Transverse colon (tissue), 4 donors: ENCODE measurements around the gene STMND1. TPM values are rescaled to one million over a fixed set of nuclear protein-coding genes. Genes with fewer than 3 reads are reported as not detected.

Experiments used
- DNase-seq: peaks from one replicate; pipeline ENCODE4 v3.0.0-alpha.2; 2019
- H3K27ac ChIP-seq, 4 donors: fragments of 200-600 bp; sonication (generic); 2 replicates each; pipeline ENCODE4 v1.5.1; 2016 to 2018; ENCODE audit warnings: inconsistent platforms in 4 of 4
- H3K27me3 ChIP-seq: fragments of 200-600 bp; sonication (generic); 2 replicates; pipeline ENCODE4 v1.5.1; 2017; ENCODE audit warnings: inconsistent platforms
- H3K36me3 ChIP-seq, 4 donors: fragments of 200-600 bp; sonication (generic); 2 replicates each; pipeline ENCODE4 v1.5.1; 2017 to 2019; ENCODE audit warnings: inconsistent platforms in 4 of 4
- H3K4me1 ChIP-seq, 4 donors: fragments of 200-600 bp; sonication (generic); 2 replicates each; pipeline ENCODE4 v1.5.1; 2017 to 2020; ENCODE audit warnings: inconsistent platforms in 4 of 4
- H3K4me3 ChIP-seq, 4 donors: fragments of 200-600 bp; sonication (generic); 1 replicate in 1 of 4; 2 replicates in 3 of 4; pipeline versions ENCODE4 v1.5.1 to v1.6.1; 2017 to 2019; ENCODE audit warnings: inconsistent platforms in 4 of 4
- H3K9me3 ChIP-seq, 2 donors: fragments of 200-600 bp; sonication (generic); 2 replicates each; pipeline ENCODE4 v1.5.1; 2017 to 2019; ENCODE audit warnings: inconsistent platforms in 2 of 2
- EP300 ChIP-seq: sonication (generic); formaldehyde crosslinking; IDR thresholded peaks from one replicate; pipeline ENCODE4 v1.6.1; 2017; ENCODE audit warnings: antibody characterized with exemption, low read depth
- POLR2A ChIP-seq: fragments of 450-650 bp; IDR thresholded peaks from one replicate; pipeline ENCODE4 v1.6.1; 2016; ENCODE audit warnings: antibody characterized with exemption, mild to moderate bottlenecking, moderate library complexity
- POLR2AphosphoS5 ChIP-seq, 3 donors: sonication (generic); formaldehyde crosslinking; IDR thresholded peaks; one replicate each; pipeline ENCODE4 v1.6.1; 2016; ENCODE audit warnings: antibody characterized with exemption in 3 of 3
- whole genome bisulfite sequencing, 2 donors: methylation state at CpG; one replicate each; pipeline ENCODE4 v1.1.5; 2018; ENCODE audit warnings: low coverage in 1 of 2; 5-methylcytosine and 5-hydroxymethylcytosine counted together
- in situ Hi-C, 4 donors: fragments of 200-750 bp; cut with MboI; loops; one replicate each; pipeline versions ENCODE4 v1.15.0 to v1.15.1; 2017; ENCODE audit warnings: low sequenced_read_pairs in 3 of 4, low pct_ligation_motif_present in 1 of 4, low pct_unique_long_range_greater_than_20kb in 1 of 4
- intact Hi-C: fragments of 100-400 bp; cut with DNase I; formaldehyde crosslinking; loops from one replicate; pipeline ENCODE4 v1.15.1; 2023; ENCODE audit warnings: low total_unique reads
- total RNA-seq, 4 donors: library from RNA; depleted of rRNA; stranded (reverse); fragments of >200 nt; gene quantifications; one replicate each; pipeline ENCODE4 v1.1.0, GENCODE V29; 2016
- TF ChIP-seq, protein P1 (sequence below), 5 experiments: fragments of 200-600 bp in 3 of 5; fragments of 450-650 bp in 2 of 5; sonication (generic) in 3 of 5; IDR thresholded peaks; 1 replicate in 2 of 5; 2 replicates in 3 of 5; pipeline ENCODE4 v1.5.1; 2016 to 2017; ENCODE audit warnings: antibody characterized with exemption in 5 of 5, inconsistent platforms in 3 of 5, mild to moderate bottlenecking in 2 of 5, moderate library complexity in 1 of 5

STMND1 gene
- total RNA-seq, 4 donors from 2014 or later = 1.1 to 9.3 (median 1.1) TPM; not detected in 1

DNA sequence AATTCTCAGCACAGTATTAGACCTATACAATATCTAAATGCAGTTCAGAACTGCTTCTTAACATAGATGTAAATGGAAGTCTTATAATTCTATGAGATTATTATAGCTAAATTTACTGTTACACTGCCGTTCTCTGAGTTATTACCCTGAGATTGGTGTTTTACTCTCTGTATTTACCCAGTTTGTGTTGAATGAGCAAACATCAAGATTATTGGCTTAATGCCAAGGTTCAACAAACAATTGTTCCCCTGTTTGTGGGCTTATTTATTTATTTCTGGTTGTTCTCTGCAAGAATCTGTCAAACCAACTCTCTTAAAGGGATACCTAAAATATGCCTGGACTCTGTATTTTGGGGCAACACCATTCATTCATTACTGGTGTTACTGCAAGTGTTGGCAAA is 5.2 kb upstream of the STMND1 start:
- 29 to 63% methylated on average over 1 of the region's 1 CpG for WGBS, 2 donors
- Histone ChIP-seq H3K27me3 (no peaks in the 10 kb centered on the region), H3K27ac (no peak overlapping the region), H3K9me3 (no peaks in the 10 kb centered on the region), H3K4me1 (peaks cover 0 to 18% (median 4%) of the 10 kb centered on the region in 4 donors), H3K4me3 (no peak overlapping the region), H3K36me3 (no peaks in the 10 kb centered on the region)
- DNase-seq = no peak
- no peak for TF ChIP-seq POLR2A
- TF ChIP-seq, protein P1, sequence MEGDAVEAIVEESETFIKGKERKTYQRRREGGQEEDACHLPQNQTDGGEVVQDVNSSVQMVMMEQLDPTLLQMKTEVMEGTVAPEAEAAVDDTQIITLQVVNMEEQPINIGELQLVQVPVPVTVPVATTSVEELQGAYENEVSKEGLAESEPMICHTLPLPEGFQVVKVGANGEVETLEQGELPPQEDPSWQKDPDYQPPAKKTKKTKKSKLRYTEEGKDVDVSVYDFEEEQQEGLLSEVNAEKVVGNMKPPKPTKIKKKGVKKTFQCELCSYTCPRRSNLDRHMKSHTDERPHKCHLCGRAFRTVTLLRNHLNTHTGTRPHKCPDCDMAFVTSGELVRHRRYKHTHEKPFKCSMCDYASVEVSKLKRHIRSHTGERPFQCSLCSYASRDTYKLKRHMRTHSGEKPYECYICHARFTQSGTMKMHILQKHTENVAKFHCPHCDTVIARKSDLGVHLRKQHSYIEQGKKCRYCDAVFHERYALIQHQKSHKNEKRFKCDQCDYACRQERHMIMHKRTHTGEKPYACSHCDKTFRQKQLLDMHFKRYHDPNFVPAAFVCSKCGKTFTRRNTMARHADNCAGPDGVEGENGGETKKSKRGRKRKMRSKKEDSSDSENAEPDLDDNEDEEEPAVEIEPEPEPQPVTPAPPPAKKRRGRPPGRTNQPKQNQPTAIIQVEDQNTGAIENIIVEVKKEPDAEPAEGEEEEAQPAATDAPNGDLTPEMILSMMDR (IDR thresholded peaks at IDR 0.05) = no peak
- intact Hi-C loops = no loop called here
- in situ Hi-C loops = no loop called here

DNA sequence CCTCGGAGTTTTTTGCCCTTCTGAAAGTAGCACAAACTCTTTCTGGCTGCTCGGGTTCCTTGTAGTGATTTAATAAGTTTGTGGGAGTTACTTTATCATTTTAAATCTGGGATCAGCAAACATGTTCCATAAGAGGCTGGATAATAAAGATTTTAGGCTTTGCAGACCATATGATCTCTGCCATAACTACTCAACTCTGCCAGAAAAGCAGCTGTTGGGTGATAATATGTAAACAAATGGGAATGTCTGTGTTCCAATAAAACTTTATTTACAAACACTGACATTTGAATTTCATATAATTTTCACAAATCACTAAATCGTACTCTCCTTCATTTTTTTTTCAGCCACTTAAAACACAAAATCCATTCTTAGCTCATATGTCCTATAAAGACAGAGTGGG is 3.9 kb upstream of the STMND1 start:
- peaks cover 0 to 25% (median 11%) of the 10 kb centered on the region in 4 donors for H3K4me1 ChIP-seq
- in situ Hi-C loops (no loop called here), intact Hi-C loops (no loop called here)
- TF ChIP-seq, protein P1 (IDR thresholded peaks at IDR 0.05) = no peak
- WGBS, 2 donors = 71 to 80% methylated on average over 2 to 3 of the region's 3 CpGs
- no peak overlapping the region for H3K27ac ChIP-seq
- H3K4me3 ChIP-seq = no peak overlapping the region
- no peaks in the 10 kb centered on the region for H3K9me3 ChIP-seq
- peaks cover 11% of the 10 kb centered on the region for H3K27me3 ChIP-seq
- H3K36me3 ChIP-seq = no peaks in the 10 kb centered on the region
- no peak for DNase-seq

DNA sequence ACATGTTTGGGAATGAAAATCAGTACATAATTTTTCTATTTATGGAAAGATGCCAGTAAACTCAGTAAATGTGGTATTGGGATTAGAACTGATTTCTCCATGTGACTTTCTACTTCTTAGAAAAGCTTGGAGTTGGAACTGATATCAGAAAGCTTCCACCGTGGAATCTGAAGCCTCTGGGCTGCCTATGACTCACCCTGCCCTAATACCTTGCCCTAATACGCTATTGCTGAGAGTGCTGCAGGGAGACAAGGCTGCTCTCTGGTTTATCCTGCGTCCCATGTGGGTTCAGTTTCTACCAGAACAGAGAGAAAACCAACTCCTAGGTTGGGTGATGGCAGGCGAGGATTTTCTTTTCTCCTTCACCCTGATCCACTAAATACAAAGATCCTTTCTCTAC is 3.3 kb upstream of the STMND1 start:
- H3K9me3 ChIP-seq = no peaks in the 10 kb centered on the region
- peaks cover 0 to 25% (median 11%) of the 10 kb centered on the region in 4 donors for H3K4me1 ChIP-seq
- in situ Hi-C loops = no loop called here
- H3K4me3 ChIP-seq = no peak overlapping the region
- intact Hi-C loops = no loop called here
- H3K27ac ChIP-seq = no peak overlapping the region
- DNase-seq = no peak
- peaks cover 14% of the 10 kb centered on the region for H3K27me3 ChIP-seq
- H3K36me3 ChIP-seq = no peaks in the 10 kb centered on the region
- WGBS, 2 donors = 70% methylated on average over 4 of the region's 4 CpGs; no CpG with 5 or more reads in 1 of the 2 donors
- TF ChIP-seq EP300 = no peak
- TF ChIP-seq POLR2AphosphoS5 (IDR thresholded peaks at IDR 0.05) = no peak
- no peak for TF ChIP-seq POLR2A
- TF ChIP-seq, protein P1 (IDR thresholded peaks at IDR 0.05) = no peak

DNA sequence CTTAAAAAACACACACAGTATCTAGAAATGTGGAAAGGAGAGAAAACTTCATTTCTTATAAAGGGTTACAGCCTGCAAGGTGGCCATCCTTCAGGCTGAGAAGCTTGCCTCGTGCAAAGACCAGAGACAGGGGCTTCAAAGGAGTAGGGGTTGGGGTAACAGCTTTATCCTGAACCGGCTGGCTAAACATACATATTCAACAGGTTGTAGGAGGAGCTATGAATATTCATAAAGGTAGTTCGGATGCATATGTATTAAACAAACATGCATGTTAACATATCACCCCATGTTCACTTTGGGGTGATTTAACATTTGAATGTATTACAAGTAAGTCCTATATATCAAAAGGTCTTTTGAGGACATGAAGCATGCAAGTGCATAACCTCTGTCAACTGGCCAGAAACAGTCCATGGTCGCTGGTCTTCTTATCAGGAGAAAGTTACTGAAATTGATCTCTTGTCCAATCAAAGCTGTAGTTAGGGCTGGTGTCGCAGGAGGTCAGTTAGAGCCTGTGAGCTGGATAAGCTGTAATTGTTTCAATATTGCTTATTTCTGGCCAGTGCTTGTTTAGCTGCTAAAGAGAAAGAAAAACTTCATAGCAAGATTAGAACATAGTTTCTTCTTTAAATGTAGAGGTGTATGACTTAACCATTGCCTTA is 2.3 kb upstream of the STMND1 start:
- in situ Hi-C loops (no loop called here), intact Hi-C loops (no loop called here)
- H3K27ac ChIP-seq = no peak overlapping the region
- H3K4me1 ChIP-seq = peaks cover 0 to 25% (median 11%) of the 10 kb centered on the region in 4 donors
- no peaks in the 10 kb centered on the region for H3K36me3 ChIP-seq
- WGBS, 2 donors = 38 to 64% methylated on average over 4 to 5 of the region's 5 CpGs
- peaks cover 16% of the 10 kb centered on the region for H3K27me3 ChIP-seq
- no peak for DNase-seq
- TF ChIP-seq EP300 (no peak), POLR2A (no peak), POLR2AphosphoS5 (IDR thresholded peaks at IDR 0.05) (no peak)
- TF ChIP-seq, protein P1 (IDR thresholded peaks at IDR 0.05) = no peak
- no peaks in the 10 kb centered on the region for H3K9me3 ChIP-seq
- no peak overlapping the region for H3K4me3 ChIP-seq
